HEK293T (cell line): ENCODE results near the gene SLC39A6.
"Not testable (repeated sequence)": the region's sequence is repeated elsewhere in the genome, so short reads cannot be mapped to it uniquely, and the experiment has no call there.

Source experiments
- ELF4 ChIP-seq: fragments of 450-650 bp; IDR thresholded peaks from 2 replicates; pipeline ENCODE4 v1.6.1; 2017; ENCODE audit warnings: antibody characterized with exemption
- FOXK2 ChIP-seq: fragments of 450-650 bp; IDR thresholded peaks from 2 replicates; pipeline ENCODE4 v1.6.1; 2016; ENCODE audit warnings: mild to moderate bottlenecking

DNA sequence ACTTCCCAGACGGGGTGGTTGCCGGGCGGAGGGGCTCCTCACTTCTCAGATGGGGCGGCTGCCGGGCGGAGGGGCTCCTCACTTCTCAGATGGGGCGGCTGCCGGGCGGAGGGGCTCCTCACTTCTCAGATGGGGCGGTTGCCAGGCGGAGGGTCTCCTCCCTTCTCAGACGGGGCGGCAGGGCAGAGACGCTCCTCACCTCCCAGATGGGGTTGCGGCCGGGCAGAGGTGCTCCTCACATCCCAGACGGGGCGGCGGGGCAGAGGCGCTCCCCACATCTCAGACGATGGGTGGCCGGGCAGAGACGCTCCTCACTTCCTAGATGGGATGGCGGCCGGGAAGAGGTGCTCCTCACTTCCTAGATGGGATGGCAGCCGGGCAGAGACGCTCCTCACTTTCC is 51.4 kb downstream of the SLC39A6 start:
- not testable (repeated sequence) for TF ChIP-seq FOXK2, ELF4
